ENCODE results near the gene XYLT1.
A peak's percentile ranks its signal among the peaks of the same experiment; 100 is the strongest.
"Not testable (repeated sequence)": the region's sequence is repeated elsewhere in the genome, so short reads cannot be mapped to it uniquely, and the experiment has no call there.

The XYLT1 gene

GRCh38 chr16:17488506-17488905, 17.7 kb upstream of the XYLT1 start:
- H3K4me2 ChIP-seq (ENCODE audit: low read length) = no peak overlapping the region
- no peak for TF ChIP-seq CTCF (IDR thresholded peaks at IDR 0.05; ENCODE audit: low read depth, low read length)
- TF ChIP-seq EZH2phosphoT487 (IDR thresholded peaks at IDR 0.05; ENCODE audit: low read depth) = no peak
- no peaks in the 10 kb centered on the region for H3K4me1 ChIP-seq (ENCODE audit: low read length)
- H3K9ac ChIP-seq (ENCODE audit: low read length) = no peak overlapping the region
- H3K27ac ChIP-seq (ENCODE audit: low read length) = no peak overlapping the region
- H3K79me2 ChIP-seq (ENCODE audit: low read length) = no peaks in the 10 kb centered on the region
- H3K27me3 ChIP-seq (ENCODE audit: low read depth, low read length) = peaks cover 4% of the 10 kb centered on the region; the same call in 1 of the 2 replicates
- H3K9me3 ChIP-seq (ENCODE audit: insufficient read depth, low read length) = no peaks in the 10 kb centered on the region
- H2AFZ ChIP-seq (ENCODE audit: low read depth, low read length) = no peak overlapping the region
- no peak overlapping the region for H3K4me3 ChIP-seq (ENCODE audit: low read length)
- H3K36me3 ChIP-seq (replicated peaks; ENCODE audit: low read depth, low read length) = no peaks in the 10 kb centered on the region
- no peaks in the 10 kb centered on the region for H4K20me1 ChIP-seq (ENCODE audit: insufficient read depth, low read length)

DNA sequence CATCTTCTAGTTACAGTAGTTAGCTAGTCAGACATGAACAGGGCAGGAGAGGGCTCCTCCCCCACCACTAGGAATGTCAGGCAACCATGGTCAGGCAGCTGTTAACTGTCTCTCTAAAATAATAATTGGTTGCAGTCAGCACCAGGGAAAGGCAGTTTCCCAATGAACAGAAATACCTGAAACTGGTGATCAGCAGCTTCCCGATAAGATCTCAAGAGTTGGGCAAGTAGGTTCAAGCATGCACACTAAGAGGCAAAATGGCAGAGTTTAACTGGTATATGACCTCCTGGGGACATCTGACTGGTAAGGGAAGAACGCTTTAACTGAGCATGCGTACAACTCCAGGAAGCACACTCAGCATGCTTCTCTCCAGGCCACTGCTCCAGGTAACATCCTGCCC, 12.6 kb upstream of the XYLT1 start:
- Histone ChIP-seq H3K4me3 (ENCODE audit: low read length) (no peak overlapping the region), H3K79me2 (ENCODE audit: low read length) (no peaks in the 10 kb centered on the region), H3K9me3 (ENCODE audit: insufficient read depth, low read length) (no peaks in the 10 kb centered on the region), H3K4me2 (ENCODE audit: low read length) (no peak overlapping the region), H3K9ac (ENCODE audit: low read length) (no peak overlapping the region), H3K36me3 (replicated peaks; ENCODE audit: low read depth, low read length) (no peaks in the 10 kb centered on the region), H3K27me3 (ENCODE audit: low read depth, low read length) (peaks cover 23% of the 10 kb centered on the region), H2AFZ (ENCODE audit: low read depth, low read length) (no peak overlapping the region), H4K20me1 (ENCODE audit: insufficient read depth, low read length) (no peaks in the 10 kb centered on the region), H3K27ac (ENCODE audit: low read length) (no peak overlapping the region), H3K4me1 (ENCODE audit: low read length) (no peaks in the 10 kb centered on the region)
- TF ChIP-seq CTCF (IDR thresholded peaks at IDR 0.05; ENCODE audit: low read depth, low read length) = no peak
- no peak for TF ChIP-seq EZH2phosphoT487 (IDR thresholded peaks at IDR 0.05; ENCODE audit: low read depth)

DNA sequence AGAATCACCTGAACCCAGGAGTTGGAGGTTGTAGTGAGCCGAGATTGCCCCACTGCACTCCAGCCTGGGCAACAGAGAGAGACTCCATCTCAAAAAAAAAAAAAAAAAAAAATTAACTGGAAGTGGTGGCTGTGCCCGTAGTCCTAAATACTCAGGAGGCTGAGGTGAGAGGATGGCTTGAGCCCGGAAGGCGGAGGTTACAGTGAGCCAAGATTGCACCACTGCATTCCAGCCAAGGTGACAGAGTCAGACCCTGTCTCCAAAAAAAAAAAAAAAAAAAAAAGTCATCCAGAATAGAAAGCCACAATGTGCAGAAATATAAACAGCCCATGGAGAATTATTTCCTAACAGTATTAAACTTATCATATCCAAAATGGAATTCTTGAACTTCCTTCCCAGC, 11.6 kb upstream of the XYLT1 start:
- not testable (repeated sequence) for H3K4me2 ChIP-seq (ENCODE audit: low read length); H2AFZ ChIP-seq (ENCODE audit: low read depth, low read length); H4K20me1 ChIP-seq (ENCODE audit: insufficient read depth, low read length); H3K36me3 ChIP-seq (replicated peaks; ENCODE audit: low read depth, low read length); H3K9me3 ChIP-seq (ENCODE audit: insufficient read depth, low read length); H3K4me1 ChIP-seq (ENCODE audit: low read length); H3K4me3 ChIP-seq (ENCODE audit: low read length); H3K79me2 ChIP-seq (ENCODE audit: low read length); H3K27ac ChIP-seq (ENCODE audit: low read length); H3K9ac ChIP-seq (ENCODE audit: low read length)
- H3K27me3 ChIP-seq (ENCODE audit: low read depth, low read length) = peaks cover 25% of the 10 kb centered on the region

GRCh38 chr16:17481736-17482135, 11.0 kb upstream of the XYLT1 start:
- Histone ChIP-seq H2AFZ (ENCODE audit: low read depth, low read length) (no peak overlapping the region), H3K27me3 (ENCODE audit: low read depth, low read length) (peaks cover 25% of the 10 kb centered on the region), H4K20me1 (ENCODE audit: insufficient read depth, low read length) (no peaks in the 10 kb centered on the region), H3K9ac (ENCODE audit: low read length) (no peak overlapping the region), H3K4me2 (ENCODE audit: low read length) (no peak overlapping the region), H3K4me3 (ENCODE audit: low read length) (no peak overlapping the region), H3K79me2 (ENCODE audit: low read length) (no peaks in the 10 kb centered on the region), H3K4me1 (ENCODE audit: low read length) (peaks cover 9% of the 10 kb centered on the region), H3K27ac (ENCODE audit: low read length) (no peak overlapping the region), H3K36me3 (replicated peaks; ENCODE audit: low read depth, low read length) (no peaks in the 10 kb centered on the region), H3K9me3 (ENCODE audit: insufficient read depth, low read length) (no peaks in the 10 kb centered on the region)
- TF ChIP-seq EZH2phosphoT487 (IDR thresholded peaks at IDR 0.05; ENCODE audit: low read depth) (no peak), CTCF (IDR thresholded peaks at IDR 0.05; ENCODE audit: low read depth, low read length) (no peak)

- not testable (repeated sequence) for H3K27ac ChIP-seq (ENCODE audit: low read length); H3K9ac ChIP-seq (ENCODE audit: low read length); H3K9me3 ChIP-seq (ENCODE audit: insufficient read depth, low read length); H4K20me1 ChIP-seq (ENCODE audit: insufficient read depth, low read length); H3K79me2 ChIP-seq (ENCODE audit: low read length); H3K36me3 ChIP-seq (replicated peaks; ENCODE audit: low read depth, low read length)
- Histone ChIP-seq H3K4me1 (ENCODE audit: low read length) (peaks cover 37% of the 10 kb centered on the region), H3K4me2 (ENCODE audit: low read length) (peak overlapping the region; percentile 75), H2AFZ (ENCODE audit: low read depth, low read length) (peak overlapping the region; percentile 51; the same call in 1 of the 2 replicates), H3K4me3 (ENCODE audit: low read length) (peak overlapping the region; percentile 53), H3K27me3 (ENCODE audit: low read depth, low read length) (peaks cover 31% of the 10 kb centered on the region)
Measured at GRCh38 chr16:17477260-17477545, 6.4 kb upstream of the XYLT1 start.

Measured in OCI-LY3 (cell line).